ENCODE data around the gene TSEN15. TPM values are rescaled to one million over a fixed set of nuclear protein-coding genes. Genes with fewer than 3 reads are reported as not detected.

The TSEN15 gene
- total RNA-seq, 4 donors from 2014 or later = 18.3 to 29.0 (median 20.3) TPM

DNA sequence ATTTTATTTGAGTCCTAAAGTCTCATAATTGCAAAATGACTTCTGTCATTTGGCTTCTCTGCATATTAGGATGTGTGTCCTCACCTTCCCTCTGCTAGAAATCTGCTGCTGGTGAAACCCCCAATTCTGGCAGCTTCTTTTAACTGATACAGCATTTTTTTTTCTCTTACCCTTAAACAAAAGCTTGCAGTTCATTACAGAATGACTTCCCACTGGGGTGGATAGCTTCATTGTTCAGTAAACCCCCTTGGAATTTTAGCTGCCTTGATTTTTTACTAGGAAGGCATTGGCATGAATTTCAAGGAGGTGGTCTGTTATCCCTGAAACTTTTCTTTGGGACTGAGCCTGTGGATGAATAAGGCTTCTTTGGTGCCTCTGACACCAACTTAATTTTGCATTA, 16.8 kb downstream of the TSEN15 start:
- TF ChIP-seq, protein P1, sequence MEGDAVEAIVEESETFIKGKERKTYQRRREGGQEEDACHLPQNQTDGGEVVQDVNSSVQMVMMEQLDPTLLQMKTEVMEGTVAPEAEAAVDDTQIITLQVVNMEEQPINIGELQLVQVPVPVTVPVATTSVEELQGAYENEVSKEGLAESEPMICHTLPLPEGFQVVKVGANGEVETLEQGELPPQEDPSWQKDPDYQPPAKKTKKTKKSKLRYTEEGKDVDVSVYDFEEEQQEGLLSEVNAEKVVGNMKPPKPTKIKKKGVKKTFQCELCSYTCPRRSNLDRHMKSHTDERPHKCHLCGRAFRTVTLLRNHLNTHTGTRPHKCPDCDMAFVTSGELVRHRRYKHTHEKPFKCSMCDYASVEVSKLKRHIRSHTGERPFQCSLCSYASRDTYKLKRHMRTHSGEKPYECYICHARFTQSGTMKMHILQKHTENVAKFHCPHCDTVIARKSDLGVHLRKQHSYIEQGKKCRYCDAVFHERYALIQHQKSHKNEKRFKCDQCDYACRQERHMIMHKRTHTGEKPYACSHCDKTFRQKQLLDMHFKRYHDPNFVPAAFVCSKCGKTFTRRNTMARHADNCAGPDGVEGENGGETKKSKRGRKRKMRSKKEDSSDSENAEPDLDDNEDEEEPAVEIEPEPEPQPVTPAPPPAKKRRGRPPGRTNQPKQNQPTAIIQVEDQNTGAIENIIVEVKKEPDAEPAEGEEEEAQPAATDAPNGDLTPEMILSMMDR (IDR thresholded peaks at IDR 0.05; ENCODE audit: low read depth) = no peak

DNA sequence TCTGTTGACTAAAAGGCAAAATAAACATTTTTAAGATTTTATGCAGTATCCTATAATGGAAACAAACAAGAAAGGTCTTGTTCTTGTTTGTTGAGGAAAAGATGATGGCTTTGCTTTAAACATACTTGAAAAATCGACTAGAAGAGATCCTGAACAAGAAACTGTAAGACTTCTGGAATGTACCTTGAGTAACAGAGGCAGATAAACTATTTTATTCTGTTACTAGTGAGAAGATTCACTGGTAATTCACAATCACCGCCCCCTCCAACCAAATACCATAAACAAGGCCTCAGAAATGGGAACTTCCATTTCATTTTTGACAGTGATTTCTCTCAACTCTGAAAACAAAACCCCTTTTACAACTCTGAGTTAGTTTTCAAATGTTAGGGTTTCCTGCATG, 18.1 kb downstream of the TSEN15 start:
- TF ChIP-seq, protein P1 (IDR thresholded peaks at IDR 0.05; ENCODE audit: low read depth) = no peak

DNA sequence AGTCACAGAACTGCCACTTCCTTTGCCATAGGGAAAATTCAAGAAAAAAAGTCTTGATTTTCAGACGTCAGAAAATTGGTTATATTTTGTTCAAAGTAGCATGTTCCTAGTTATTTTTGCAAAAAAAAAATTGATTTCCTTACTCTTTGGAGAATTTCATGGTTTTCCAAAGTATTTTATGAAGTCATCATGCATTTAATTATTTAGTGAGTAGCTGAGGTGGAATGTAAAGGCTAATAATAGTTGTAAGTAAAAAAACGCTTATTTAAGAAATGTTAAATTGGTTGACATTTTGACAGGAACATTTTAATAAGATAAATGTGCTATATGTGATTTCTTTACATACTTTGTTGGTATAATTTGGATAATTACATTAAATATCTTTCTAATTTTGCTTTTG, 20.8 kb downstream of the TSEN15 start:
- TF ChIP-seq, protein P1 (IDR thresholded peaks at IDR 0.05; ENCODE audit: low read depth) = no peak

DNA sequence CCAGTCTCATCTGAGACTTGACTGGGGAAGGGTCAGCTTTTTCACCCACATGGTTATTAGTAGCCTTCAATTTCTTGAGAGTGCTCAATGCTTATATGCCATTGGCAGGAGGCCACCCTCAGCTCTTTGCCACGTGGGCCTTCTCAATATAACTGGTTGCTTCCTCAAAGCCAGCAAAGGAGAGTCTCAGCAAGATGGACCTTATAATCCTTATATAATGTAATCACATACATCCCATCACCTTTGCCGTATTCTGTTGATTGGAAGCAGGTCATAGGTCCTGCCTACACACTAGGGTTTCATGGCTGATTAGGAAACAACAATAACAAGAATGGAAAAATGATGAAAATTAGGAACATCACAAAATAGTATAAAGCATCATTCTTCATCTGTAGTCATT, 22.9 kb downstream of the TSEN15 start:
- TF ChIP-seq, protein P1 (IDR thresholded peaks at IDR 0.05; ENCODE audit: low read depth) = no peak

DNA sequence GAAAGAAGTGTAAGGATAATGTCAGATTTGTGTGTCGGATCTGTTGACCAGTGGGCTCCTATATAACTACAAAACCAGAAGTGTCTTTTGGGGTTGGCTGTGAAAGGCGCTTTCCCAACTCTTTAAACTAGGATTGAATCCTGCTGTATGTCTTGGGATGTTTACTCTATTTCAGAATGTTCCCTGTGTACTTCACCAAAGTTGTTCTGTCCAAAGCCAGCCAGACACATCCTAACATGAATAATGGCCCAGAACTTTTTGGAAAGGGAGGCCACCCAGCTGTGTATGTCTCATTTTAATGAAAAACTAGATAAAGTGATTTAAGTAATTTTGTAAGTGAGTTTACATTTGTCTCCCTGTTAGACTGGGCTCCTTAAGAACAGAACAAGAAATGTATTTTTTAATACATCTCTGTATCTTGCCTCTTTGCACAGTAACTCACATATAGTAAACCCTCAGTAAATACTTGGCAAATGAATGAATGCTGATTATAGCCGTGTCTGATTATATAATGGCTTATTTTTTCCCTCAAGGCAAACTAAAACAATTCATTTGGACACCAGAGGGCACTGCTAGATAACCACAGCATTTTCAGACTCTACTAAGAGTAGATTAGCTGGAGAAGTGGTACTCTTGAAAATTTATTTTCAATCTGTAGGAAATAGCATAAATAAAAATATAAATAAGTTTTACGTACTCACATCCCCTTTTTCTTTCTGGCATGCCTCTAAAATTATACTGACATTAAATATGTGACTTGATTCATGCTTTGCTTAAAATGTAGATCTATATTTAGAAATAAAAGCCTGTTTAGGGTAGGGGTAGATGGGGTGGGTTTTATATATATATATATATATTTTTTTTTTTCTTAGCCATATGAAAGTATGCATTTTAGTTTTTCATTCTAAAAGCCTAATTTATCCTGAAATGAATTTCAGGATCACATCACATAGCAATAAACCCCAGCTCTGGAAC, 23.8 kb downstream of the TSEN15 start:
- TF ChIP-seq, protein P1 (IDR thresholded peaks at IDR 0.05; ENCODE audit: low read depth) = no peak

DNA sequence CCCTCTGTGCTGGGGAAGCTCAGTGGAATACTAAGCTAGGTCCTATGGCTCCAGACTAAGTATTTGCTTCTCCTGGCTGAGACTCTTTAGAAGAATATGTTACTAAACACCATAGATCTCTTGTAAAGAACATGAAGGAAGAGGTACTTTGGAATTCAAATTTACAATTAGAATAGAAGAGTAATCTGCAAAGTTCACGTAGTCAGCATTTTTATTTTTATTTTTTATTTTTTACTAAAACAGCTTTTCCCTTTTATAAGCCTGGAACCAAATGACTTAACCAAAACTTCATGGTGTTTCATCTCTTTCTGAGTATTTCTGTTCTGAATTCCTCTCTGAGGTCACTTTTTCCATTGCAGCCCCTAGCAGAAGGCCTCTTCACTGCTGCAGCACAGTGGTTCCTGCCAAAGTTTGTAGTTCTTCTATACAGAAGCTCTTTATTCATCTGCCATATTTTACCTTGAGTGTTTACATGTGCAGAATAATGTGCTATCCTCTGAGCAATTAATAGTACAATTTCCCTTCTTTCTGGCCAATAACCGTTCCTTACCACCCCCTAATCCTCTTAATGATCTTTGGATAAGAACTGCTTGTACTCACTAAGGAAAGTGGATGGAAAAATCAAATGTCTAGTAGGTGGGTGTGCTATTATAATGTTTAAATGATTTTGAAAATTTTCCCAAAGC, 27.2 kb downstream of the TSEN15 start:
- TF ChIP-seq, protein P1 (IDR thresholded peaks at IDR 0.05; ENCODE audit: low read depth) = no peak

- TF ChIP-seq, protein P1 (IDR thresholded peaks at IDR 0.05; ENCODE audit: low read depth) = no peak
Measured at GRCh38 chr1:184080309-184080708, 28.8 kb downstream of the TSEN15 start.

All from subcutaneous adipose tissue (tissue), 4 donors.